Kidney glomerular epithelial cell (primary cell): ENCODE results near the gene KCNMA1.
"Not testable (repeated sequence)": the region's sequence is repeated elsewhere in the genome, so short reads cannot be mapped to it uniquely, and the experiment has no call there.

ENCODE experiments used
- DNase-seq: peaks from one replicate; lab custom pipeline; 2025; lab: John Stamatoyannopoulos, UW

KCNMA1 gene

GRCh38 chr10:77637532-77638320 is at the start of gene KCNMA1:
Gene KCNMA1 (minus strand): TSS chr10:77637808.
- DNase-seq, result peak; percentile 32

- DNase-seq, result no peak
These were observed 49.2 kb upstream of the KCNMA1 start for GRCh38 chr10:77686650-77687417.

- DNase-seq, result no peak
These were observed 48.5 kb upstream of the KCNMA1 start for GRCh38 chr10:77686096-77686495.

GRCh38 chr10:77685432-77685831 is 47.8 kb upstream of the KCNMA1 start:
- DNase-seq, result no peak

- DNase-seq, result not testable (repeated sequence)
These were observed 45.5 kb upstream of the KCNMA1 start for GRCh38 chr10:77683088-77683432.

- no peak for DNase-seq
These were observed 44.9 kb upstream of the KCNMA1 start for GRCh38 chr10:77682393-77683087.

GRCh38 chr10:77681839-77682238 is 44.2 kb upstream of the KCNMA1 start:
- no peak for DNase-seq

- no peak for DNase-seq
These were observed 43.2 kb upstream of the KCNMA1 start for GRCh38 chr10:77680811-77681210.

GRCh38 chr10:77680065-77680464 is 42.5 kb upstream of the KCNMA1 start:
- no peak for DNase-seq

- DNase-seq, result no peak
These were observed 41.6 kb upstream of the KCNMA1 start for GRCh38 chr10:77679217-77679616.

GRCh38 chr10:77678146-77678545 is 40.5 kb upstream of the KCNMA1 start:
- DNase-seq, result no peak

GRCh38 chr10:77675347-77675746 is 37.7 kb upstream of the KCNMA1 start:
- DNase-seq, result no peak

GRCh38 chr10:77673515-77674140 is 36.0 kb upstream of the KCNMA1 start:
- DNase-seq, result no peak

- DNase-seq, result no peak
These were observed 35.5 kb upstream of the KCNMA1 start for GRCh38 chr10:77673101-77673500.

- DNase-seq, result no peak
These were observed 34.1 kb upstream of the KCNMA1 start for GRCh38 chr10:77671594-77672252.

- no peak for DNase-seq
These were observed 33.3 kb upstream of the KCNMA1 start for GRCh38 chr10:77670817-77671443.

GRCh38 chr10:77669892-77670291 is 32.3 kb upstream of the KCNMA1 start:
- no peak for DNase-seq

- no peak for DNase-seq
These were observed 30.1 kb upstream of the KCNMA1 start for GRCh38 chr10:77667426-77668324.

GRCh38 chr10:77666821-77667220 is 29.2 kb upstream of the KCNMA1 start:
- no peak for DNase-seq

- DNase-seq, result no peak
These were observed 27.1 kb upstream of the KCNMA1 start for GRCh38 chr10:77664696-77665095.
